GM12878 (cell line): ENCODE results near the gene MYO1E. TPM values are rescaled to one million over a fixed set of nuclear protein-coding genes. Genes with fewer than 3 reads are reported as not detected.

Experiments
- CBX3 ChIP-seq: fragments of 200-600 bp; sonication (generic); IDR thresholded peaks from 2 replicates; pipeline ENCODE4 v1.6.1; 2016; ENCODE audit warnings: low read depth, borderline replicate concordance
- CREB1 ChIP-seq: IDR thresholded peaks from 2 replicates; pipeline ENCODE4 v1.6.1; 2012; ENCODE audit warnings: low read depth, mild to moderate bottlenecking, inconsistent platforms
- KLF5 ChIP-seq: fragments of 450-650 bp; IDR thresholded peaks from 2 replicates; pipeline ENCODE4 v1.6.1; 2014; ENCODE audit warnings: mild to moderate bottlenecking; ENCODE audit not compliant: partially characterized antibody
- MXI1 ChIP-seq: fragments of 150-350 bp; IDR thresholded peaks from 2 replicates; pipeline ENCODE4 v1.6.1; 2011; ENCODE audit warnings: low read depth, mild to moderate bottlenecking, inconsistent platforms, low read length, improper control_type of control experiment
- NFIC ChIP-seq: IDR thresholded peaks from 2 replicates; pipeline ENCODE4 v1.6.1; 2012; ENCODE audit warnings: low read depth, mild to moderate bottlenecking, inconsistent platforms, low read length, moderate library complexity
- NFYB ChIP-seq: IDR thresholded peaks from 2 replicates; pipeline ENCODE4 v1.6.1; 2011; ENCODE audit warnings: low read depth, mild to moderate bottlenecking, low read length, improper control_type of control experiment, moderate library complexity; ENCODE audit not compliant: insufficient read depth
- NR2F1 ChIP-seq: fragments of 450-650 bp; conservative IDR thresholded peaks from 2 replicates; pipeline ENCODE4 v1.6.1; 2017; ENCODE audit warnings: mild to moderate bottlenecking
- RUNX3 ChIP-seq: IDR thresholded peaks from 2 replicates; pipeline ENCODE4 v1.6.1; 2012; ENCODE audit warnings: low read length, inconsistent platforms
- SMAD5 ChIP-seq: IDR thresholded peaks from 2 replicates; pipeline ENCODE4 v1.6.1; 2016; ENCODE audit warnings: antibody characterized with exemption, low read depth
- STAT1 ChIP-seq: fragments of 450-650 bp; conservative IDR thresholded peaks from 2 replicates; pipeline ENCODE4 v1.6.1; 2014; ENCODE audit warnings: antibody characterized with exemption, mild to moderate bottlenecking
- ZBTB11 ChIP-seq: fragments of 450-650 bp; formaldehyde crosslinking; IDR thresholded peaks from 2 replicates; pipeline ENCODE4 v1.5.0; 2022; ENCODE audit warnings: mild to moderate bottlenecking, missing genetic modification characterization
- ZSCAN29 ChIP-seq: fragments of 450-650 bp; IDR thresholded peaks from 2 replicates; pipeline ENCODE4 v1.6.1; 2017; ENCODE audit warnings: mild to moderate bottlenecking, moderate library complexity
- ZZZ3 ChIP-seq: IDR thresholded peaks from 2 replicates; pipeline ENCODE4 v1.6.1; 2011; ENCODE audit warnings: low read depth; ENCODE audit not compliant: control insufficient read depth, insufficient read length
- polyA plus RNA-seq, 11 experiments: library from polyadenylated mRNA; depleted of rRNA in 4 of 11; unstranded in 6 of 11; stranded (reverse) in 5 of 11; fragments of >200 nt; fragmentation: Nextera tagmentation in 4 of 11; fragmentation: Illumina TruSeq in 1 of 11; extraction: Ambion mirVana in 4 of 11; extraction: Trizol in 1 of 11; gene quantifications; 1 replicate in 1 of 11; 2 replicates in 10 of 11; pipeline versions ENCODE4 v1.2.1 to v1.2.3, GENCODE V29; 2011 to 2016; ENCODE audit warnings: inconsistent platforms in 2 of 11, missing spikeins in 2 of 11, low read depth in 1 of 11
- total RNA-seq, 4 experiments: library from RNA; depleted of rRNA in 3 of 4; stranded (reverse); fragments of >200 nt in 3 of 4; fragmentation: Illumina TruSeq in 1 of 4; extraction: Trizol in 1 of 4; gene quantifications; 2 replicates each; pipeline versions ENCODE4 v1.2.1 to v1.2.3, GENCODE V29; 2013 to 2021
- TF ChIP-seq, protein P1 (sequence below), 3 experiments: IDR thresholded peaks in 2 of 3; conservative IDR thresholded peaks in 1 of 3; 2 replicates each; pipeline ENCODE4 v1.5.1; 2011; ENCODE audit warnings: low read depth in 3 of 3, low read length in 3 of 3, mild to moderate bottlenecking in 3 of 3, control low read depth in 2 of 3, moderate library complexity in 2 of 3, inconsistent platforms in 1 of 3, mixed read lengths in 1 of 3; ENCODE audit not compliant: control insufficient read depth in 2 of 3, insufficient read depth in 1 of 3; ENCODE audit errors: extremely low read depth in 1 of 3
- TF ChIP-seq, protein P2 (sequence below): fragments of 450-650 bp; IDR thresholded peaks from 2 replicates; pipeline ENCODE4 v1.6.1; 2016; ENCODE audit warnings: mild to moderate bottlenecking, moderate library complexity, borderline replicate concordance
- TF ChIP-seq, protein P3 (sequence below): IDR thresholded peaks from 2 replicates; pipeline ENCODE4 v1.6.1; 2011; ENCODE audit warnings: low read depth, mild to moderate bottlenecking, low read length, moderate library complexity, borderline replicate concordance; ENCODE audit errors: extremely low read depth
- TF ChIP-seq, protein P4 (sequence below): fragments of 450-650 bp; IDR thresholded peaks from 2 replicates; pipeline ENCODE4 v1.6.1; 2018; ENCODE audit warnings: borderline replicate concordance, mild to moderate bottlenecking; ENCODE audit not compliant: partially characterized antibody

Gene MYO1E
- total and polyA plus RNA-seq, 10 of the 15 experiments (the other 5 are each of a cell fraction or from before 2014, with no cell fraction given): 10.3 to 266 (median 64.9) TPM

DNA sequence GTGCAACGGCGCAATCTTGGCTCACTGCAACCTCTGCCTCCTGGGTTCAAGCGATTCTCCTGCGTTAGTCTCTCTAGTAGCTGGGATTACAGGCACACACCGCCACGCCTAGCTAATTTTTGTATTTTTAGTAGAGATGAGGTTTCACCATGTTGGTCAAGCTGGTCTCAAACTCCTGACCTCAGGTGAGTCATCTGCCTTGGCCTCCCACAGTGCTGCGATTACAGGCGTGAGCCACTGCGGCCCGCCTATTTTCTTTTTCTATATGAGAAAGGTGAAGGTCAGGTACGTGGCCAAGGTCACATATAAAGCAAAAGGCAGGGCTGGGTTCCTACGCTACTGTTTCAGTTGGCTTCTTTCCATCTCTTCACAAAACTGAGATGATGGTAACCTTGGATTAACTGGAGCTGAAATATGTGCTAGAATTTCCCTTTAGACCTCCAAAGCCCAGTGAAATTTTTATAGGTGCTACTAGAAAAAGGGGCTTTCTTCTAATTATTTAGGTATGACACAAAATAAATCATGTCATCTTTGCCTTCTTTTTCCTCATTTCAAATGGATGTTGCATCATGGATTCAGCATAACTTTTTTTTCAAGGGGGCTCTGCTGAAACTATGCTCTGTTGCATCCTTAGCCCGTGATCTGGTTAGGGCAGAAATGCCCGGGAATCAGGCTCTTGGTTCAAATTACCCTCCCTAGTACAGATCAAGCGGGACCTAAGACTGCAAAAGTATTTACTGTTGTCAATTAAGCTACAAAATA lies 68.5 kb downstream of the MYO1E start (continued):
- TF ChIP-seq ZBTB11 (CRISPR knock-in tag) (no peak), CREB1 (no peak), SMAD5 (no peak), KLF5 (no peak), RUNX3 (peak; percentile 73), MXI1 (no peak), NR2F1 (peak; percentile 98), NFYB (no peak), STAT1 (no peak), CBX3 (no peak), NFIC (peak; percentile 60; the same call in 1 of the 2 replicates), ZSCAN29 (no peak), ZZZ3 (no peak)
- TF ChIP-seq, protein P1, sequence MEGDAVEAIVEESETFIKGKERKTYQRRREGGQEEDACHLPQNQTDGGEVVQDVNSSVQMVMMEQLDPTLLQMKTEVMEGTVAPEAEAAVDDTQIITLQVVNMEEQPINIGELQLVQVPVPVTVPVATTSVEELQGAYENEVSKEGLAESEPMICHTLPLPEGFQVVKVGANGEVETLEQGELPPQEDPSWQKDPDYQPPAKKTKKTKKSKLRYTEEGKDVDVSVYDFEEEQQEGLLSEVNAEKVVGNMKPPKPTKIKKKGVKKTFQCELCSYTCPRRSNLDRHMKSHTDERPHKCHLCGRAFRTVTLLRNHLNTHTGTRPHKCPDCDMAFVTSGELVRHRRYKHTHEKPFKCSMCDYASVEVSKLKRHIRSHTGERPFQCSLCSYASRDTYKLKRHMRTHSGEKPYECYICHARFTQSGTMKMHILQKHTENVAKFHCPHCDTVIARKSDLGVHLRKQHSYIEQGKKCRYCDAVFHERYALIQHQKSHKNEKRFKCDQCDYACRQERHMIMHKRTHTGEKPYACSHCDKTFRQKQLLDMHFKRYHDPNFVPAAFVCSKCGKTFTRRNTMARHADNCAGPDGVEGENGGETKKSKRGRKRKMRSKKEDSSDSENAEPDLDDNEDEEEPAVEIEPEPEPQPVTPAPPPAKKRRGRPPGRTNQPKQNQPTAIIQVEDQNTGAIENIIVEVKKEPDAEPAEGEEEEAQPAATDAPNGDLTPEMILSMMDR (IDR thresholded peaks at IDR 0.05 in 2 of 3, conservative IDR thresholded peaks at IDR 0.05 in 1 of 3; ENCODE audit: control insufficient read depth in 2 of 3, extremely low read depth in 1 of 3, insufficient read depth in 1 of 3, low read depth in 3 of 3, low read length in 3 of 3): no peak
- TF ChIP-seq, protein P2, sequence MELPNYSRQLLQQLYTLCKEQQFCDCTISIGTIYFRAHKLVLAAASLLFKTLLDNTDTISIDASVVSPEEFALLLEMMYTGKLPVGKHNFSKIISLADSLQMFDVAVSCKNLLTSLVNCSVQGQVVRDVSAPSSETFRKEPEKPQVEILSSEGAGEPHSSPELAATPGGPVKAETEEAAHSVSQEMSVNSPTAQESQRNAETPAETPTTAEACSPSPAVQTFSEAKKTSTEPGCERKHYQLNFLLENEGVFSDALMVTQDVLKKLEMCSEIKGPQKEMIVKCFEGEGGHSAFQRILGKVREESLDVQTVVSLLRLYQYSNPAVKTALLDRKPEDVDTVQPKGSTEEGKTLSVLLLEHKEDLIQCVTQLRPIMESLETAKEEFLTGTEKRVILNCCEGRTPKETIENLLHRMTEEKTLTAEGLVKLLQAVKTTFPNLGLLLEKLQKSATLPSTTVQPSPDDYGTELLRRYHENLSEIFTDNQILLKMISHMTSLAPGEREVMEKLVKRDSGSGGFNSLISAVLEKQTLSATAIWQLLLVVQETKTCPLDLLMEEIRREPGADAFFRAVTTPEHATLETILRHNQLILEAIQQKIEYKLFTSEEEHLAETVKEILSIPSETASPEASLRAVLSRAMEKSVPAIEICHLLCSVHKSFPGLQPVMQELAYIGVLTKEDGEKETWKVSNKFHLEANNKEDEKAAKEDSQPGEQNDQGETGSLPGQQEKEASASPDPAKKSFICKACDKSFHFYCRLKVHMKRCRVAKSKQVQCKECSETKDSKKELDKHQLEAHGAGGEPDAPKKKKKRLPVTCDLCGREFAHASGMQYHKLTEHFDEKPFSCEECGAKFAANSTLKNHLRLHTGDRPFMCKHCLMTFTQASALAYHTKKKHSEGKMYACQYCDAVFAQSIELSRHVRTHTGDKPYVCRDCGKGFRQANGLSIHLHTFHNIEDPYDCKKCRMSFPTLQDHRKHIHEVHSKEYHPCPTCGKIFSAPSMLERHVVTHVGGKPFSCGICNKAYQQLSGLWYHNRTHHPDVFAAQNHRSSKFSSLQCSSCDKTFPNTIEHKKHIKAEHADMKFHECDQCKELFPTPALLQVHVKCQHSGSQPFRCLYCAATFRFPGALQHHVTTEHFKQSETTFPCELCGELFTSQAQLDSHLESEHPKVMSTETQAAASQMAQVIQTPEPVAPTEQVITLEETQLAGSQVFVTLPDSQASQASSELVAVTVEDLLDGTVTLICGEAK: no peak
- TF ChIP-seq, protein P3, sequence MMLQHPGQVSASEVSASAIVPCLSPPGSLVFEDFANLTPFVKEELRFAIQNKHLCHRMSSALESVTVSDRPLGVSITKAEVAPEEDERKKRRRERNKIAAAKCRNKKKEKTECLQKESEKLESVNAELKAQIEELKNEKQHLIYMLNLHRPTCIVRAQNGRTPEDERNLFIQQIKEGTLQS: no peak
- TF ChIP-seq, protein P4, sequence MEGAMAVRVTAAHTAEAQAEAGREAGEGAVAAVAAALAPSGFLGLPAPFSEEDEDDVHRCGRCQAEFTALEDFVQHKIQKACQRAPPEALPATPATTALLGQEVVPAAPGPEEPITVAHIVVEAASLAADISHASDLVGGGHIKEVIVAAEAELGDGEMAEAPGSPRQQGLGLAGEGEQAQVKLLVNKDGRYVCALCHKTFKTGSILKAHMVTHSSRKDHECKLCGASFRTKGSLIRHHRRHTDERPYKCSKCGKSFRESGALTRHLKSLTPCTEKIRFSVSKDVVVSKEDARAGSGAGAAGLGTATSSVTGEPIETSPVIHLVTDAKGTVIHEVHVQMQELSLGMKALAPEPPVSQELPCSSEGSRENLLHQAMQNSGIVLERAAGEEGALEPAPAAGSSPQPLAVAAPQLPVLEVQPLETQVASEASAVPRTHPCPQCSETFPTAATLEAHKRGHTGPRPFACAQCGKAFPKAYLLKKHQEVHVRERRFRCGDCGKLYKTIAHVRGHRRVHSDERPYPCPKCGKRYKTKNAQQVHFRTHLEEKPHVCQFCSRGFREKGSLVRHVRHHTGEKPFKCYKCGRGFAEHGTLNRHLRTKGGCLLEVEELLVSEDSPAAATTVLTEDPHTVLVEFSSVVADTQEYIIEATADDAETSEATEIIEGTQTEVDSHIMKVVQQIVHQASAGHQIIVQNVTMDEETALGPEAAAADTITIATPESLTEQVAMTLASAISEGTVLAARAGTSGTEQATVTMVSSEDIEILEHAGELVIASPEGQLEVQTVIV: no peak
